CD4-positive, alpha-beta T cell treated with Interferon gamma for 1 hour (primary cell): Measurements from ENCODE around the gene JAK2.
"Not testable (repeated sequence)": the region's sequence is repeated elsewhere in the genome, so short reads cannot be mapped to it uniquely, and the experiment has no call there.

Experiments
- DNase-seq: peaks from one replicate; pipeline ENCODE4 v3.0.0-alpha.2; 2020

Gene JAK2

GRCh38 chr9:5044160-5044559, 59.1 kb downstream of the JAK2 start:
- no peak for DNase-seq

DNA sequence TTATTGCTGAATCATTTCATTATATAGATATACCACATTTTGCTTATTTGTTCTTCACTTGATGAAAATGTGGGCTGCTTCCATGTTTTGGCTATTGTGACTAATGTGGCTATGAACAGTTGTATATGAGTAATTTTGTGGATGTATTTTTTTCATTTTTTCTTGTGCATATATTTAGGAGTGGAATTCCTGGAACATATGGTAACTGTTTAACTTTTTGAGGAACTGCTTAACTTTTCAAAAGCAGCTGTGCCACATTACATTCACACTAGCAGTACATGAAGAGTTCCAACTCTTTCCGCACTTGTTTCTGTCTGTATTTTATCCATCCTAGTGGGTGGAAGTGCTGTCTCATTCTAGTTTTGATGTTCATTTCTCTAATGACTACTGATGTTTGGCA, 67.8 kb downstream of the JAK2 start:
- DNase-seq, result no peak

GRCh38 chr9:5062631-5063030, 77.6 kb downstream of the JAK2 start:
- no peak for DNase-seq

DNA sequence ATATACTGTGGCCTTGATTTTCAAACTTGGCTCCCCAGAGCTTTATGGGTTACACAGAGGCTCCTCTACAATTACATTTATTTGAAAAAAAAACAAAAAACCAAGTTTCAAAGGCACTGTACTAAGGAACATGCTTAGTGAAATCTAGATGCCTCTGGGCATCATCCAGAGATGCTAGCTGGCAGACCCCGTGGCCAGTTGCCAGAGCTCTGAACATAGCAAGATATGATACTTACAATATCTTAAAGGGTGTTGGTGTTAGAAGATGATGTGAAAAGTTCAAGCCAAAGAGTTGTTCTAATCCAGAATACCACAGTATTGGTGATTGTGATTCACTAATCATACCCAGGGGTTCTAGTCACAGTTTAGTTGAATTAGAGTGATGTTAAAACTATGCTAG, 87.8 kb downstream of the JAK2 start:
- DNase-seq, result no peak

DNA sequence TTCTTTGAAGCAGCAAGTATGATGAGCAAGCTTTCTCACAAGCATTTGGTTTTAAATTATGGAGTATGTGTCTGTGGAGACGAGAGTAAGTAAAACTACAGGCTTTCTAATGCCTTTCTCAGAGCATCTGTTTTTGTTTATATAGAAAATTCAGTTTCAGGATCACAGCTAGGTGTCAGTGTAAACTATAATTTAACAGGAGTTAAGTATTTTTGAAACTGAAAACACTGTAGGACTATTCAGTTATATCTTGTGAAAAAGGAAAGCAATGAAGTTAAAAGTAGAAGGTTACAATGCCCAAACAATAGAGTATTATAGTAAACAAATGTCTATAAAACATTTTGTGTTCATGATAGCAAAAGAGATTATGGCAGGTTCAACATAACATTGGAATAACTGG, 88.6 kb downstream of the JAK2 start:
- no peak for DNase-seq

DNA sequence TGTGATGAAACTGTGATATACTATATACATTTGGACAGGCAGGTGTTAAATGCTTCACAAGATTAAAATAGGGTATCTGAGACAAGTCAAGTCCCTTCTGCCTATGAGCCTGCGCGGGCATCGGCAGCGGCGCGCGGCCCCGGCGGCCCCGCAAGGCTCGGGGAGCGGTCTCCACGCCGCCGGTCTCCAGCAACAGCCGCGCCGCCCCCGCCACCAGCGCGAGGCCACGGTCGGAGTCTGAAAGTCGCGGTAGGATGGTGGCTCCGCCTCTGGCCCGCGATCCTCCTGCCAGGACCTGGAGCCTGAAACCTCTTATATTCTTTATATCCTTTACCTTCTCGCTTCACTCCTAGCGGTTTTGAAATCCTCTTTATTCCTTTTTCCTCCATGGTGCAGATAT, 100.9 kb downstream of the JAK2 start:
- no peak for DNase-seq

- DNase-seq, result no peak
Observed at GRCh38 chr9:5089737-5090136, 104.7 kb downstream of the JAK2 start.

DNA sequence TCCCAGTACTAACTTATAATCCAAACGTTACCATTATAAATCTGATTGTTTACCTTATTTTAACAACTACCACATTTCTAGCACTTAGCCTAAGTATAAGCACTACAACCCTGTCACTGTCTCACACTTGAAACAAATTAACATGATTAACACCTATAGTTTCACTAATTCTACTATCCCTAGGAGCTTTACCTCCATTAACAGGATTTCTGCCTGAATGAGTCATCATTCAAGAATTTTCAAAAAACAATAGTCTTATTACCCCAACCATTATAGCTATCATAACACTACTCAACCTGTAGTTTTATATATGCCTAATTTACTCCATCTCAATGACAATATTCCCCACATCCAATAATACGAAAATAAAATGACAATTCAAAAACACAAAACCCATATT, 110.7 kb downstream of the JAK2 start:
- DNase-seq, result no peak

GRCh38 chr9:5099466-5099865, 114.4 kb downstream of the JAK2 start:
- DNase-seq, result no peak

- not testable (repeated sequence) for DNase-seq
Observed at GRCh38 chr9:5101127-5101526, 116.1 kb downstream of the JAK2 start.

DNA sequence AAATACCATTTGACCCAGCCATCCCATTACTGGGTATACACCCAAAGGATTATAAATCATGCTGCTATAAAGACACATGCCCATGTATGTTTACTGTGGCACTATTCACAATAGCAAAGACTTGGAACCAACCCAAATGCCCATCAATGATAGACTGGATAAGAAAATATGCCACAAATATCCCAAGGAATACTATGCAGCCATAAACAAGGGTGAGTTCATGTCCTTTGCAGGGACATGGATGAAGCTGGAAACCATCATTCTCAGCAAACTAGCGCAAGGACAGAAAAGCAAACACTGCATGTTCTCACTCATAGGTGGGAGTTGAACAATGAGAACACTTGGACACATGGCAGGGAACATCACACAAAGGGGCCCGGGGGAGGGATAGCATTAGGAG, 121.4 kb downstream of the JAK2 start:
- not testable (repeated sequence) for DNase-seq

- no peak for DNase-seq
Observed at GRCh38 chr9:5110867-5111681, 126.0 kb downstream of the JAK2 start.

DNA sequence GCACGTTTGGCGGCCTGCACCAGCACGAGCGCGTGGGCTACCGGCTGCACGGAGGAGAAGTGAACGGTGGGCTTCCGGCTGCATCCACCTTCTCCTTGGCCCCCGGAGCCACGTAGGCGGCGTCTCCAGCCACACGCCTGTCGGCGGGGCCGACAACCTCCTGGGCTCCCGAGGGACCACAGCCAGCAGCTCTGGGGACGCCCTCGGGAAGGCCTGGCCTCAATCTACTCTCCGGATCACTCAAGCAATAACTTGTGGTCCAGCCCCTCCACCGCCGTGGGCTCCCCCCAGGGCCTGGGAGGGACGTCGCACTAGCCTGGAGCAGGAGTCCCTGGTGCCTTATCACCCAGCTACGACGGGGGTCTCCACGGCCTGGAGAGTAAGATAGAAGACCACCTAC, 126.6 kb downstream of the JAK2 start:
- DNase-seq, result no peak

DNA sequence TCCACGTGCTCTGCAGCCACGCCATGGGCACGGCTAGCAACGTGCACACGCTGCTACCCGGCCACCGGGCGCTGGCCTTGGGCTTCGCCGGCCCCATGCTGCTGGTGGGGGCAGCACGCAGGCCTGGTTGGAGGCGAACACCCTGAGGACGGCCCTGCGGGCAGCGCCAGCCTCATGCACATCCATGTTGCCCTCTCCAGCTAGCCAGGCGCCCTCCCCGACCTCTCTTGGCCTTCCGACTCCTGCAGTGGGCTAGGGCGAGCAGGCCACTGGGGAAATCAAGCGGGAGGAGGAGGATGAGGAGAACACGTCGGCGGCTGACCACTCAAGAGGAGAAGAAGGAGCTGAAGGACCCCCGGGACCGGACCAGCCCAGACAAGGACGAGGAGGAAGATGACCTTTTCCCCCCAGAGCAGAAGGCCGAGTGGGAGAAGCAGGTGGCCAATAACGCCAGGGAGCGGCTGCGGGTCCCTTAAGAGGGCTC, 127.1 kb downstream of the JAK2 start:
- DNase-seq, result no peak

GRCh38 chr9:5112646-5113045, 127.6 kb downstream of the JAK2 start:
- DNase-seq, result no peak

DNA sequence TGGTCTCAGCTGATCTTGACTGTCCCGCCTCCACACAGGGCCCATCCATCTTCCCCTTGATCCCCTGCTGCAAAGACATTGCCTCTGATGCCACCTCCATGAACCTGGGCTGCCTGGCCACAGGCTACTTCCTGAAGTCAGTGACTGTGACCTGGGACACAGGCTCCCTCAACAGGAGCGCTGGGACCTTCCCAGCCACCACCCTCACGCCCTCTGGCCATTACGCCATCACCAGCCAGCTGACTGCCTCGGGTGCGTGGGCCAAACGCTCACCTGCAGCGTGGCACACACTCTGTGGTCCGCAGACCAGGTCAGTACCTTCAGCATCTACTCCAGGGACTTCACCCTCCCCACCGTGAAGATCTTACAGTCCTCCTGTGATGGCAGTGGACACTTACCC, 128.5 kb downstream of the JAK2 start:
- no peak for DNase-seq

GRCh38 chr9:5113994-5114748, 129.1 kb downstream of the JAK2 start:
- no peak for DNase-seq

DNA sequence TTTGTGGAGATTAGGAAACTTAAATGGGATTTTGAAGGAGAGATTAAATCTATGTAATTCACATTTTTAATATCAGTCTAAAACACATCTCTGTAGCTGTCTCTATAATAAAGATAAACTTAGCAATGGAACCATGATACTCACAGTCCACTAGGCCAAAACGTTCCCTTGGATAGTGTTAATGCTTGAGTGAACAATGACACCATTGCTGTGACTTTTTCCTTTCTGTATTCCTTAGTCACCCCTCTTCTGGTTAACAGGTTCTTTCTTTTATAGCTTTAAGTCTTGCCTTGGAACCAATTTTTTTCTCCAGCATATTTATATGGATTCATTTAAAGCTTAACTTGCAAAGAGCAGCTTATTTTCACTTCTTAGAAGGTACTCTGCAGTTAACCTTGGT, 137.0 kb downstream of the JAK2 start:
- no peak for DNase-seq

- no peak for DNase-seq
Observed at GRCh38 chr9:5122516-5122915, 137.4 kb downstream of the JAK2 start.

DNA sequence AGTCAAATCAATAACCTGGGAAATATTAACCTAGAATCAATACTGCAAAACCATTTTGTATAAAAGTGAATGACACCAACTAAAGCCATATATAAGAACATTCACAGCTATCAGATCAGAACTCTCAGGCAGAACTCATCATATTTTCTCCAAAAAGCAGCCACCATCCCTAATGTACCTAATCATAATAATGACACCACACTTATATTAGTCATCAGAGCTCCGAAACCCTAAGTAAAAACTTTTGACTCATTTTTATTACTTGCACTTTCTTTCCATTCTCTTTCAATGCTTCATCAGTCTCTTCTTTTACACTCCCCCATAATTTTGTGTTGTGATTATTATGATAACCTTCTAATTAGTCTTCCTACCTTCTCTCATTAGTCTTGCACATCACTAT, 155.1 kb downstream of the JAK2 start:
- DNase-seq, result no peak

DNA sequence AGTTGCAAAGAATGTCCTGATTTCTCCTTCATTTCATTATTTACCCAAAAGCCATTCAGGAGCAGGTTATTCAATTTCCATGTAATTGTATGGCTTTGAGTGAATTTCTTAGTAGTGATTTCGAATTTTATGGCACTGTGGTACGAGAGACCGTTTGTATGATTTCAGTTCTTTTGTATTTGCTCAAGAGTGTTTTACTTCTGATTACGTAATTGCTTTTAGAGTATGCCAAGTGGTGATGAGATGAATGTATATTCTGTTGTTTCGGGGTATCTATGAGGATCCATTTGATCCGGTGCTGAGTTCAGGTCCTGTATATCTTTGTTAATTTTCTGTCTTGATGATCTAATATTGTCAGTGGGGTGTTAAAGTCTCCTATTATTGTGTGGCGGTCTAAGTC, 159.1 kb downstream of the JAK2 start:
- no peak for DNase-seq

DNA sequence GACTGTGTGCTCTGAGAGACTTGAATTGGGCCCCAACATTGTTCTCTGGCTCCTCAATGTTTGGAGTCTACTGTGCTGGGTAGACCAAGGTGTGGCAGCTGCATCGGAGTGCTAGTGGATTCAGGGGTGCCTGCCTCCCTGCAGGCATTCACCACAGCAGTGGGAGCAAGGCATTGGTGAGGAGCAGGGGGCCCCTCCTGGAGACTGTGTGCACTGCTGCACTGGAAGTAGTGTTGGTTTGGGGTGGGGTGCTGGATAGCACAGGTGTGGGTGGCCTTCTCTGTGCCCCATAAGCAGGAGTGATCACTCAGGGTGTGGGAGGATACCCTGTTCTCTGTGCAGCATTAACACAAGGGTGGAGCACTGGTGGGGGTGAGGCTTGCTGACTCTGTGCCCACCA, 161.2 kb downstream of the JAK2 start:
- DNase-seq, result no peak
